GM19397 (cell line): ENCODE results near the gene SMIM24.
"Not testable (repeated sequence)": the region's sequence is repeated elsewhere in the genome, so short reads cannot be mapped to it uniquely, and the experiment has no call there.

Source experiments
- ATAC-seq: cut with Tn5 transposase; IDR thresholded peaks from one replicate; pipeline ENCODE4 v1.9.1; 2021; ENCODE audit warnings: mild to moderate bottlenecking, moderate library complexity; ENCODE audit not compliant: unreplicated experiment

Gene SMIM24

DNA sequence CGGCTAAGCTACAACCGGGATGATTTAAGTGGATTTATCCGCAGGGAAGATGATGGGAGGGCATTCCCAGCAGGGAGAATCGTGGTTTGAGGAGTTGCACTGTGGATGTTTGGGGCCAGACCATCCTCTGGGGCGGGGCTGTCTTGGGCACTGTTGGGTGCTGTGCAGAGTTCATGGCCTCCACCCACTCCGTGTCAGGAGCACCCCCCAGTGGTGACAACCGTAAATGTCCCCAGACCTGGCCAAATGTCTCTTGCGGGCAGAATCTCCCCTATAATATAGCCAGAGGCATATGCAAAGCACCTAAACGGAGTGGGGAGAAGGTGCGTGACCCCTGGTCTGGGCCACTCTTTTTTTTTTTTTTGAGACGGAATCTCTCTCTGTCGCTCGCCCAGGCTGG, 40.2 kb downstream of the SMIM24 start:
- no peak for ATAC-seq

DNA sequence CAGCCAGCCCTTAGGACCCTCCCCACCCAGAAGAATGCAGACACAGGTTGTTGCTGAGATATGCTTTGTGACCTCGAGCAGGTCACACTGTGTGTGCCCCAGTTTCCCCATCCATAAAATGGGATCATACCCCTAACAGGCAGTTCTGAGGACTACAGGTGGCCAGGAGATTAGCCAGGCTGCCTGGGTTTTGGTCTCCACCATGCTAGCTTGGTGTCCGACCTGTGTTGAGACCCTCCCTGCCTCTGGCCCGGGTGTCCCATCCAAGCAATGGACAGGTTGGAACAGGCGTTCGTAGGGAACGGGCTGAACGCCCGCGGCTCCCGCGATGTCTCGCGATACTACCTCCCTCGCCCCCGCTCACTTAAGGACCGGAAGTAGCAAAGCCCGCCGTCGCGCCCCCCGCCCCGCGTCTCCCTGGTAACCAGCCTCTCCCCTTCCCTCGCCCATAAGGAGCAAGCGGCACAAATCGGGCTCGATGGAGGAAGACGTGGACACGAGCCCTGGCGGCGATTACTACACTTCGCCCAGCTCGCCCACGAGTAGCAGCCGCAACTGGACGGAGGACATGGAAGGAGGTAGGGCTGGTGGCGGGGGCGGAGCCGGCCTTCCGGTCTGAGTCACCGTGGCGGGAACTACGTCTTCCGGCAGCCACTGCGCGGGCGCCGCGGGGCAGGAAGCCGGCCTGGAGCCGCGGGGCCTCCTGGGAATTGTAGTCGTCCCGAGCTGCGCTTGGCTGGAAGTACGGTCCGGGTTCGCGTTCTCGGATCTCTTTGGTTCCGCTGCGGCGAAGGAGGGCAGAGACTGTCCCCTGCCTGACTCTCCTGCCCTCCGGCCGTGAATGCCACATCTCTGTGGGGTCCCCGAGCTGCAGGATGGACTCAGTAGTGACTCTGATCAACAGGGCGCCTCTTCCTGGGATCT, 45.4 kb downstream of the SMIM24 start:
- ATAC-seq, result peak; percentile 90

DNA sequence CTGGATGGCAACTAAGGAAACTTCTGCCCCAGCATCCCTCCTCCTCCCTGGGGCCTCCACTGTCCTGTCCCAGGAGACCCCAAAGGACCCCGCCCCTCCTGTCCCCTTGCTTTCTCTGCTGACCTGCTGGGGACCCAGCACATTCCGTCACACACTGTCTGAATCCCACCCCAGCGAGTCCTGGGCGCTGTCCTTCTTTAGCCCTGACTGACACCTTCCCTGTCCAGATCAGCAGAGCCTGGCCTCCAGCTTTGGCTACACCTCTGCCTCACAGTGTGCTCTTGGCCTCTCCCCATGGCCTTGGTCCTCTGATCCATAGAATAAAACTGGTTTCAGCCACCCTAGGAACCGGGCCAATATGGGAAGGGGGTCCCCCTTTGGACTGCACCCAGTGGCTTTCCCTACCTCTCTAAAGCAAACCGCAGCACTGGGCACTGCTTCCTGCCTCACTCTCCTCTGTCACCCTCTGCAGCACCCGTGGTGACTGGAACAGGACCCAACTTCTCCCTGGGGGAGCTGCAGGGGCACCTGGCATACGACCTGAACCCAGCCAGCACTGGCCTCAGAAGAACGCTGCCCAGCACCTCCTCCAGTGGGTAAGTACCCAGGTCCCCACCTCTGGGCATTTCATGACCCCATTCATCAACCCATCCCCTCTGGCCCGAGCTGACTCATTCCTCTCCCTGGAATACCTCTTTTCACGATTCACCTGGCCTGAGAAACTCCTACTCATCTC, 46.4 kb downstream of the SMIM24 start:
- ATAC-seq, result no peak

DNA sequence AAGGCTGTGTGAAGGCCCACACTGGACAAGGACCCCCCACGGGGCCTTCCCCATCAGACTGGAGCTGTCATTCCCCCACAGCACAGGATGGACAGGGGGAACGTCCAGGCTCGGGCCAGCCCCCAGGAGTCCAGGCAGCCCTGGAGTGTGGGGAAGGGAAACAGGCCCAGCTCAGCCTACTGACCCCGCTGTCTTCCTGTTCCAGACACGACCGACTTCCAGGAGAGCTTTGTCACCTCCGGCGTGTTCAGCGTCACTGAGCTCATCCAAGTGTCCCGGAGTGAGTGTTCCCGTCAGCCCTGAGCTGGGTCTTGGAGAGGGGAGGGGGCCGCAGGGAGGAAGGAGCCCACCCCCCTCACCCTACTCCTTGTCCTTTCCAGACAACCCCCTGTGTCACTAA, 47.0 kb downstream of the SMIM24 start:
- ATAC-seq, result no peak

DNA sequence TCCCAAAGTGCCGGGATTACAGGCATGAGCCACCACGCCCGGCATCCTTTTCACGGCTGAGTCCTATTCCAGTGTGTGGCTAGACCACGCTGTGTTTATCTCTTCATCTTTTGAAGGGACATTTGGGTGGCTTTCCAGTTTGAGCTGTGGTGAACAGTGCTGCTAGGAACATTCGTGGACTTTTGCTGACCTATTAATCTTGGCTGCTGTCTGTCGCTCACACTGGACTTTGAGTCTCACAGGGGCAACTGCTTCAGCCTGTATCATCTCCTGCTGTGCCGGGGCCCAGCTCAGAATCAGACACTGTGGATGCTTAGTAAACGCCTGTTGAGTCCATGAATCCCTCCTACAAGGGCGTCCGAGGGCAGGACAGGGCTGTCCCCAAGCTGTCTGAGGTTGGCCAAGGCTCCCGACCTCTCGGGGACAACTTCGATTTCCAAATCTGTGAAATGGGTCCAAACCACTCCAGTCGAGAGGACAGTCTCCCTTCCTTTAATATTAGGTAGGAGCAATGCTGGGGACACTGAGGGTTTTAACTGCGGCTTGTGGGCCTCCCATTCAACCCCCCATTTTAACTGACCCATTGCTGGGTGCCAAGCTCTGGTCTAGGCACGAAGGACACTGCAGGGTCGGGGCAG, 48.4 kb downstream of the SMIM24 start:
- no peak for ATAC-seq

DNA sequence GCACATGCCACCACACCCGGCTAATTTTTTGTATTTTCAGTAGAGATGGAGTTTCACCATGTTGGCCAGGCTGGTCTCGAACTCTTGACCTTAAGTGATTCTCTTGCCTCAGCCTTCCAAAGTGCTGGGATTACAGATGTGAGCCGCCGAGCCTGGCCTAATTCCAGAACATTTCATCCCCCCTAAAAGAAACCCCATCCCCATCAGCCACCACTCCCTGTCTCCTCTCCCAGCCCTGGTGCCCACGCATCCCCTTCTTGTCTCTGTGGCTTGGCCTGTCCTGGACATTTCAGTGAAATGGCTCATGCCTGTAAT, 50.0 kb downstream of the SMIM24 start:
- not testable (repeated sequence) for ATAC-seq

DNA sequence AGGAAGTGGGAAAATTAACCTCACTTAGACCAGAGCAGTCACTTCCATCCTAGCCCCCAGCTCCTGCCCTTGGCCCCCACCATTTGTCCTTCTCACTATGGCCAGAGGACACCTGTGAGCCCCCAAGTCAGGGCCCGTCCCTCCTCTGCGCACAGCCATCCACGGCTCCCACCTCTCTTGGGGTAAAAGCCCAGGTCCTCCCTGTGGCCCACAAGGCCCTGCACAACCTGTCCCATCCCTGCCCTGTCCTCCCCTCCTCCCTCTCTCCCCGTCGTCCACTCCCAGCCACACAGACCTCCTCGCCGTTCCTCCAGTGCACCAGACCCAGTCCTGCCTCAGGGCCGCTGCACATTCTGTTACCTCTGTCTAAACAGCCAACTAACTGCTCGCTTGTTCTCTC, 53.9 kb downstream of the SMIM24 start:
- no peak for ATAC-seq
